ENCODE results near the gene AGBL5.

DNA sequence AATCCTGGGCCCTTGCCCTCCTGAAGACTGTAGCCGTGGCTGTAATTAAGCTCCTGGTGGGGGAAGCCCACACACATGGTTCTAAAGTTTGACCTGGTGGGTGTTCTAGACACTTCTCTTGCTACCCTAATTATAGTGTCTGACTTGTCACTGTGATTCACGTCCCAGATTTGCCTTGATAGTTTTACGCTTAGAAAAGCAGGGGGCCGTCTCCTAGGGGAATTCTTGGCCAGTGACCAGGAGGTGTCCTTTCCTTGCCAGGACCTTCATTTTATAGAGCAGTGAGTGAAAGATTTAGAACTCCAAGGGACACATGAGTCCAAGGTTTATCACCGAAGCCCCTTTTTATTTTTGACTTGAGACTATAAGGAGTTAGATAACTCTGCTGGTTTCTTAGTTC, 9.7 kb upstream of the AGBL5 start:
- TF ChIP-seq E2F8 (IDR thresholded peaks at IDR 0.05; ENCODE audit: low read depth, partially characterized antibody) (no peak), NRF1 (conservative IDR thresholded peaks at IDR 0.05 in 1 of 2, IDR thresholded peaks at IDR 0.05 in 1 of 2) (no peak), GABPA (tag; conservative IDR thresholded peaks at IDR 0.05; ENCODE audit: low read depth) (no peak), SREBF2 (CRISPR knock-in tag; IDR thresholded peaks at IDR 0.05) (no peak), YY1 (IDR thresholded peaks at IDR 0.05; ENCODE audit: borderline replicate concordance in 1 of 3, control insufficient read depth in 1 of 3, extremely low read depth in 1 of 3, insufficient read depth in 3 of 3, insufficient read length in 1 of 3, insufficient replicate concordance in 2 of 3, low read depth in 1 of 3, low read length in 2 of 3) (no peak), ZNF282 (CRISPR knock-in tag; IDR thresholded peaks at IDR 0.05) (no peak)
- TF ChIP-seq, protein P1, sequence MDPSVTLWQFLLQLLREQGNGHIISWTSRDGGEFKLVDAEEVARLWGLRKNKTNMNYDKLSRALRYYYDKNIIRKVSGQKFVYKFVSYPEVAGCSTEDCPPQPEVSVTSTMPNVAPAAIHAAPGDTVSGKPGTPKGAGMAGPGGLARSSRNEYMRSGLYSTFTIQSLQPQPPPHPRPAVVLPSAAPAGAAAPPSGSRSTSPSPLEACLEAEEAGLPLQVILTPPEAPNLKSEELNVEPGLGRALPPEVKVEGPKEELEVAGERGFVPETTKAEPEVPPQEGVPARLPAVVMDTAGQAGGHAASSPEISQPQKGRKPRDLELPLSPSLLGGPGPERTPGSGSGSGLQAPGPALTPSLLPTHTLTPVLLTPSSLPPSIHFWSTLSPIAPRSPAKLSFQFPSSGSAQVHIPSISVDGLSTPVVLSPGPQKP (CRISPR knock-in tag; IDR thresholded peaks at IDR 0.05) = no peak
- TF ChIP-seq, protein P2, sequence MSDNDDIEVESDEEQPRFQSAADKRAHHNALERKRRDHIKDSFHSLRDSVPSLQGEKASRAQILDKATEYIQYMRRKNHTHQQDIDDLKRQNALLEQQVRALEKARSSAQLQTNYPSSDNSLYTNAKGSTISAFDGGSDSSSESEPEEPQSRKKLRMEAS (CRISPR knock-in tag; IDR thresholded peaks at IDR 0.05) = no peak
- TF ChIP-seq, protein P3, sequence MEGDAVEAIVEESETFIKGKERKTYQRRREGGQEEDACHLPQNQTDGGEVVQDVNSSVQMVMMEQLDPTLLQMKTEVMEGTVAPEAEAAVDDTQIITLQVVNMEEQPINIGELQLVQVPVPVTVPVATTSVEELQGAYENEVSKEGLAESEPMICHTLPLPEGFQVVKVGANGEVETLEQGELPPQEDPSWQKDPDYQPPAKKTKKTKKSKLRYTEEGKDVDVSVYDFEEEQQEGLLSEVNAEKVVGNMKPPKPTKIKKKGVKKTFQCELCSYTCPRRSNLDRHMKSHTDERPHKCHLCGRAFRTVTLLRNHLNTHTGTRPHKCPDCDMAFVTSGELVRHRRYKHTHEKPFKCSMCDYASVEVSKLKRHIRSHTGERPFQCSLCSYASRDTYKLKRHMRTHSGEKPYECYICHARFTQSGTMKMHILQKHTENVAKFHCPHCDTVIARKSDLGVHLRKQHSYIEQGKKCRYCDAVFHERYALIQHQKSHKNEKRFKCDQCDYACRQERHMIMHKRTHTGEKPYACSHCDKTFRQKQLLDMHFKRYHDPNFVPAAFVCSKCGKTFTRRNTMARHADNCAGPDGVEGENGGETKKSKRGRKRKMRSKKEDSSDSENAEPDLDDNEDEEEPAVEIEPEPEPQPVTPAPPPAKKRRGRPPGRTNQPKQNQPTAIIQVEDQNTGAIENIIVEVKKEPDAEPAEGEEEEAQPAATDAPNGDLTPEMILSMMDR (IDR thresholded peaks at IDR 0.05 in 2 of 3, conservative IDR thresholded peaks at IDR 0.05 in 1 of 3; ENCODE audit: insufficient read depth in 2 of 3, low read depth in 1 of 3, low read length in 3 of 3) = no peak
